Ovary (tissue), 3 donors: ENCODE results near the gene MRPL47.

Experiments
- CTCF ChIP-seq, 3 donors: fragments of 450-650 bp in 2 of 3; fragments of 200-600 bp in 1 of 3; IDR thresholded peaks; one replicate each; pipeline versions ENCODE4 v1.5.1 to v1.8.0; 2016 to 2022; ENCODE audit warnings: antibody characterized with exemption in 3 of 3, mild to moderate bottlenecking in 1 of 3
- EP300 ChIP-seq: sonication (generic); formaldehyde crosslinking; IDR thresholded peaks from one replicate; pipeline ENCODE4 v1.6.1; 2017; ENCODE audit warnings: antibody characterized with exemption
- donor health status: DM: no; HTN: no; CAD: no.

GRCh38 chr3:179546814-179547241 is 57.6 kb downstream of the MRPL47 start:
- TF ChIP-seq CTCF (IDR thresholded peaks at IDR 0.05): no peak
- TF ChIP-seq EP300: no peak
